ENCODE data around the gene EXD1.
A peak's percentile ranks its signal among the peaks of the same experiment; 100 is the strongest.
"Not testable (repeated sequence)": the region's sequence is repeated elsewhere in the genome, so short reads cannot be mapped to it uniquely, and the experiment has no call there.

Gene EXD1

GRCh38 chr15:41241221-41241964 is 10.8 kb upstream of the EXD1 start:
- TF ChIP-seq ZNF274 (IDR thresholded peaks at IDR 0.05; ENCODE audit: low read depth, low read length) = no peak
- no peak overlapping the region for H3K4me3 ChIP-seq (ENCODE audit: low read length)

- no peak for TF ChIP-seq ZNF274 (IDR thresholded peaks at IDR 0.05; ENCODE audit: low read depth, low read length)
- no peak overlapping the region for H3K4me3 ChIP-seq (ENCODE audit: low read length)
These were observed 7.5 kb upstream of the EXD1 start for GRCh38 chr15:41238100-41238499.

GRCh38 chr15:41235929-41236328 is 5.4 kb upstream of the EXD1 start:
- H3K4me3 ChIP-seq (ENCODE audit: low read length) = no peak overlapping the region
- no peak for TF ChIP-seq ZNF274 (IDR thresholded peaks at IDR 0.05; ENCODE audit: low read depth, low read length)

DNA sequence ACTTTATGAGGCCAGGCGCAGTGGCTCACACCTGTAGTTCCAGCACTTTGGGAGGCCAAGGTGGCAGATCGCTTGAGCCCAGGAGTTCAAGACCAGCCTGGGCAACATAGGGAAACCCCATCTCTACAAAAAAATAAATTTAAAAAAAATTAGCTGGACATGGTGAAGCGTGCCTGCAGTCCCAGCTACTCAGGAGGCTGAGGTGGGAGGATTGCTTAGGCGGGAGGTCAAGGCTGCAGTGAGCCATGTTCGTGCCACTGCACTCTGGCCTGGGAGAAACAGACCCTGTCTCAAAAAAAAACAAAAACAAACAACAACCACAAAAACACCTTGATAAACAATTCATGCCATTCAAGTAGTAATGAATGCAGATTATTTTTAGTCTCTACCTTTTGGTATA is 4.7 kb upstream of the EXD1 start:
- not testable (repeated sequence) for H3K4me3 ChIP-seq (ENCODE audit: low read length)

GRCh38 chr15:41233367-41233771 is 2.8 kb upstream of the EXD1 start:
- H3K4me3 ChIP-seq (ENCODE audit: low read length) = no peak overlapping the region
- TF ChIP-seq ZNF274 (IDR thresholded peaks at IDR 0.05; ENCODE audit: low read depth, low read length) = no peak

GRCh38 chr15:41231422-41232226 is 1.1 kb upstream of the EXD1 start:
- H3K4me3 ChIP-seq (ENCODE audit: low read length) = peak overlapping the region; percentile 91
- no peak for TF ChIP-seq ZNF274 (IDR thresholded peaks at IDR 0.05; ENCODE audit: low read depth, low read length)

DNA sequence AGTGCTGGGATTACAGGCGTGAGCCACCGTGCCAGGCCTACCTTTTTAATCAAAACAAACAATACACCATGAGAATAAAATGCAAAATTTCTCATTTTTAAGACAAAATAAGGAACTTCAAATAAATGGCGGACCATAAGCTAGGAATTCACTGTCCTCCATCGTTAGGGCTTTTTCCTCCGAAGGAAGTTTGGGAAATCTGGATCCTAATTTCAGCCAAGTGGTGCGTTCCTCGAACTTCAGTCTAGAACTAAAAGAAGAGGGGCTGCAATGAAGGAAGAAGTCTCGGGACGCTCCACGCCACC is 260 bp downstream of the EXD1 start:
- no peak for TF ChIP-seq ZNF274 (IDR thresholded peaks at IDR 0.05; ENCODE audit: low read depth, low read length)
- H3K4me3 ChIP-seq (ENCODE audit: low read length) = peak overlapping the region; percentile 14; the same call in 1 of the 2 replicates

DNA sequence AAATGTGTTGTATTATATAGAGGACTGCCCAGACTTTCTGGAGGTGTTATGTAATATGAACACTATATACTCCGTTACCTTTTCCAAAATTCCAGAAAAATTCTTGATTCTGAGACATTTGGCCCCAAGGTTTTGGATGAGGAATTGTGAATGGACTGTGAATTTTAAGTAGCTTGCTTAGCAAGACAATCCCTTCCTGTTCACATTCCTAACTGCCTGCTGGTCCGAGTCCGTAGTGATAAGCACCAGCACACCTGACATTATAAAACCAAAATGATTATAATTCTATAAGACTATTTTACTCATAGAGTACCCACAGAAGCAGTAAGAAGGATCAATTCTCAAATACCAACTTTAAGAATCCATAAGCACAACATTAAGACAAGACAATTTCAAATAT is 11.2 kb downstream of the EXD1 start:
- no peak for TF ChIP-seq ZNF274 (IDR thresholded peaks at IDR 0.05; ENCODE audit: low read depth, low read length)
- no peak overlapping the region for H3K4me3 ChIP-seq (ENCODE audit: low read length)

- no peak for TF ChIP-seq ZNF274 (IDR thresholded peaks at IDR 0.05; ENCODE audit: low read depth, low read length)
- H3K4me3 ChIP-seq (ENCODE audit: low read length) = no peak overlapping the region
These were observed 11.7 kb downstream of the EXD1 start for GRCh38 chr15:41218851-41219250.

GRCh38 chr15:41215708-41216107 is 14.8 kb downstream of the EXD1 start:
- no peak overlapping the region for H3K4me3 ChIP-seq (ENCODE audit: low read length)
- TF ChIP-seq ZNF274 (IDR thresholded peaks at IDR 0.05; ENCODE audit: low read depth, low read length) = no peak

GRCh38 chr15:41207687-41208448 is 22.7 kb downstream of the EXD1 start:
- no peak overlapping the region for H3K4me3 ChIP-seq (ENCODE audit: low read length)
- no peak for TF ChIP-seq ZNF274 (IDR thresholded peaks at IDR 0.05; ENCODE audit: low read depth, low read length)

DNA sequence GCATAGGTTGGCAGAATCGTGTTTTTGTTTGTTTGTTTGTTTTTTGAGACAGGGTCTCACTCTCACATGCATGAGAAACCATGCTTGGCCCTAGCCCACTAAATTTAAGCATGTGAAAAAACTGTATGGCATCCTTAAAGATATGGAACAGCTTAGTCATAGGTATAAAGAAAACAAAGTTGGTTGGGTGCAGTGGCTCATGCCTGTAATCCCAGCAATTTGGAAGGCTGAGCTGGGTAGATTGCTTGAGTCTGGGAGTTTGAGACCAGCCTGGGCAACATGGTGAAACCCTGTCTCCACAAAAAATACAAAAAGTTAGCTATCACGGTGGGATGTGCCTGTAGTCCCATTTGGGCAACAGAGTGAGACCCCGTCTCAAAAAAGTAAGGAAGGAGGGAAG is 25.2 kb downstream of the EXD1 start:
- TF ChIP-seq ZNF274 (IDR thresholded peaks at IDR 0.05; ENCODE audit: low read depth, low read length) = no peak
- H3K4me3 ChIP-seq (ENCODE audit: low read length) = no peak overlapping the region

DNA sequence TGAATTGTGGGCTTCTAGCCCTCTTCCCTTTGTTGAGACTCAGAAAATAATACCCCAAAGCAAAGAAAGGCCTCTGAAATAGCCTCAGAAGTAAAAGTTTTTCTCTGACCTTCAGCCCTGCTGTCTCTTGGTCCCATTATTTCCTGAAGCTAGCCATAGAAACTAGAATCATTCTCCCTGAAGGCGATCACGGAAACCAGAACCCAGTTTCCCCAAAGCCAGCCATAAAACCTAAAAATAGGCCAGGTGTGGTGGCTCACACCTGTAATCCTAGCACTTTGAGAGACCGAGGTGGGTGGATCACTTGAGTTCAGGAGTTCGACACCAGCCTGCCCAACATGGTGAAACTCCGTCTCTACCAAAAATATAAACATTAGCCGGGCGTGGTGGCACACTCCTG is 27.2 kb downstream of the EXD1 start:
- no peak for TF ChIP-seq ZNF274 (IDR thresholded peaks at IDR 0.05; ENCODE audit: low read depth, low read length)
- no peak overlapping the region for H3K4me3 ChIP-seq (ENCODE audit: low read length)

DNA sequence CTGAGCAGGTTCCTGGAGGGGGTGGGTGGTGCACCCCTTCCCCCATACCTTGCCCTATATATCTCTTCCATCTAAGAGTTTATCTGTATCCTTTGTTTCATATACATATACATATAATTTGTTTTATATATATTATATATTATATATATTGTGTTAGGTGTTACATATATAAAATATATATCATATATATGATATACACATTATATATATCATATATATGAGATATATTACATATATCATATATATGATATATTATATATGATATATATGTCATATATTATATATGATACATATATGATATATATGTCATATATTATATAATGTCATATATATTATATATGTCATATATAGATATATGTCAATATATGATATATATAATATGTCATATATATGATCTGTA is 31.1 kb downstream of the EXD1 start:
- no peak for TF ChIP-seq ZNF274 (IDR thresholded peaks at IDR 0.05; ENCODE audit: low read depth, low read length)
- H3K4me3 ChIP-seq (ENCODE audit: low read length) = no peak overlapping the region

GRCh38 chr15:41194444-41194843 is 36.1 kb downstream of the EXD1 start:
- TF ChIP-seq ZNF274 (IDR thresholded peaks at IDR 0.05; ENCODE audit: low read depth, low read length) = no peak
- H3K4me3 ChIP-seq (ENCODE audit: low read length) = no peak overlapping the region

All from GM08714 (cell line).